K562 (cell line): ENCODE measurements around the gene SUCNR1. TPM values are rescaled to one million over a fixed set of nuclear protein-coding genes. Genes with fewer than 3 reads are reported as not detected.

ENCODE experiments used
- ATAC-seq: fragments of 200-7000 bp; cut with Tn5 transposase; 3 replicates; pipeline ENCODE4 v1.9.1; 2020; ENCODE audit warnings: moderate library complexity
- BruUV-seq: library from RNA; stranded (reverse); fragments of 400-500 nt; replicated peaks from 2 replicates; lab custom pipeline; 2021; lab: Mats Ljungman, UMichigan
- CTCF ChIA-PET: fragments of 300-600 bp; formaldehyde crosslinking; extraction: SDS; loops from one replicate; lab custom pipeline; 2021; ENCODE audit warnings: low intra/inter-chr PET ratio; lab: Yijun Ruan, JAX
- POLR2A ChIA-PET: fragments of 300-600, 350-650 bp; sonication (Branson Sonifier 250); formaldehyde crosslinking; extraction: SDS; loops from one replicate; lab custom pipeline; 2021; ENCODE audit warnings: antibody characterized with exemption, inconsistent platforms; lab: Yijun Ruan, JAX
- DNase-seq, 4 experiments: peaks; one replicate each; pipeline versions ENCODE4 v3.0.0 to v3.0.0-alpha.2; 2011 to 2018; ENCODE audit warnings: low spot score in 3 of 4, mixed read lengths in 3 of 4; ENCODE audit errors: extremely low read depth in 1 of 4
- FAIRE-seq: peaks from 2 replicates; lab custom pipeline; 2011; peaks lifted over from hg19 to GRCh38; lab: Jason Lieb, UNC
- H2AFZ ChIP-seq: 2 replicates; pipeline ENCODE4 v1.6.0; 2011; ENCODE audit warnings: low read depth, low read length, control low read depth, inconsistent platforms
- H3K27ac ChIP-seq: fragments of 200-600 bp; 3 replicates; pipeline ENCODE4 v1.8.0; 2011; ENCODE audit warnings: low read depth, mild to moderate bottlenecking, control low read depth, inconsistent platforms, low read length, moderate library complexity, mixed read lengths; ENCODE audit errors: extremely low read depth
- H3K27me3 ChIP-seq, 2 experiments: fragments of 300-600 bp in 1 of 2; 2 replicates in 1 of 2; 3 replicates in 1 of 2; pipeline versions ENCODE4 v1.6.0 to v1.8.0; 2011; ENCODE audit warnings: inconsistent platforms in 2 of 2, low read length in 2 of 2, mild to moderate bottlenecking in 1 of 2, mixed read lengths in 1 of 2, moderate library complexity in 1 of 2; ENCODE audit not compliant: control insufficient read depth in 2 of 2, insufficient read depth in 2 of 2
- H3K36me3 ChIP-seq: fragments of 300-600 bp; 3 replicates; pipeline ENCODE4 v1.8.0; 2011; ENCODE audit warnings: mild to moderate bottlenecking, low read length, inconsistent platforms; ENCODE audit not compliant: control insufficient read depth, insufficient read depth
- H3K4me1 ChIP-seq, 2 experiments: fragments of 200-600 bp in 1 of 2; replicated peaks in 1 of 2; 2 replicates in 1 of 2; 3 replicates in 1 of 2; pipeline versions ENCODE4 v1.5.1 to v1.8.0; 2011; ENCODE audit warnings: inconsistent platforms in 2 of 2, low read length in 2 of 2, mild to moderate bottlenecking in 1 of 2, mixed read lengths in 1 of 2, moderate library complexity in 1 of 2; ENCODE audit not compliant: control insufficient read depth in 2 of 2, insufficient read depth in 2 of 2
- H3K4me2 ChIP-seq: 2 replicates; pipeline ENCODE4 v1.6.1; 2011; ENCODE audit warnings: low read length, control low read depth, inconsistent platforms, mixed read lengths; ENCODE audit not compliant: insufficient read depth
- H3K4me3 ChIP-seq: fragments of 200-600 bp; sonication (generic), shearing (Covaris generic); 2 replicates; pipeline ENCODE4 v1.5.1; 2016; ENCODE audit warnings: control low read depth, inconsistent platforms
- H3K79me2 ChIP-seq: fragments of 200-600 bp; 3 replicates; pipeline ENCODE4 v1.8.0; 2011; ENCODE audit warnings: low read length, inconsistent platforms; ENCODE audit not compliant: control insufficient read depth, insufficient read depth
- H3K9ac ChIP-seq, 2 experiments: 2 replicates each; pipeline versions ENCODE4 v1.6.0 to v1.6.1; 2011; ENCODE audit warnings: low read depth in 2 of 2, low read length in 2 of 2, control low read depth in 1 of 2, inconsistent platforms in 1 of 2, mild to moderate bottlenecking in 1 of 2, mixed read lengths in 1 of 2; ENCODE audit not compliant: insufficient read depth in 1 of 2
- H3K9me1 ChIP-seq: one replicate; pipeline ENCODE4 v1.6.0; 2011; ENCODE audit warnings: inconsistent platforms, mild to moderate bottlenecking, low read length, moderate library complexity; ENCODE audit not compliant: control insufficient read depth, insufficient read depth
- H3K9me3 ChIP-seq: replicated peaks from 2 replicates; pipeline ENCODE4 v1.5.1; 2011; ENCODE audit warnings: low read depth, low read length, inconsistent platforms; ENCODE audit not compliant: control insufficient read depth, insufficient read depth
- H4K20me1 ChIP-seq: replicated peaks from 2 replicates; pipeline ENCODE4 v1.6.1; 2011; ENCODE audit warnings: low read length, inconsistent platforms, mixed read lengths; ENCODE audit not compliant: control insufficient read depth, insufficient read depth
- CHD1 ChIP-seq: fragments of 200-600 bp; sonication (generic); IDR thresholded peaks from one replicate; pipeline ENCODE4 v1.6.1; 2012; ENCODE audit warnings: mild to moderate bottlenecking, moderate library complexity, low read length, inconsistent platforms
- ID3 ChIP-seq, 2 experiments: fragments of 250-450 bp in 1 of 2; fragments of 450-650 bp in 1 of 2; sonication (Bioruptor Pico) in 1 of 2; IDR thresholded peaks; 2 replicates each; pipeline versions ENCODE4 v1.6.1 to v1.8.0; 2016 to 2021; ENCODE audit warnings: mild to moderate bottlenecking in 2 of 2, moderate library complexity in 2 of 2, missing compliant biosample characterization in 1 of 2, missing genetic modification characterization in 1 of 2
- KAT2B ChIP-seq: IDR thresholded peaks from one replicate; pipeline ENCODE4 v1.6.1; 2012; ENCODE audit warnings: low read depth, mild to moderate bottlenecking, control low read depth, inconsistent platforms, low read length, moderate library complexity
- KLF10 ChIP-seq: fragments of 250-450 bp; sonication (Bioruptor Pico); IDR thresholded peaks from 2 replicates; pipeline ENCODE4 v1.6.1; 2021; ENCODE audit warnings: matching md5 sums
- PKNOX1 ChIP-seq: fragments of 450-650 bp; IDR thresholded peaks from 2 replicates; pipeline ENCODE4 v1.6.1; 2016
- SMAD2 ChIP-seq: fragments of 150-350 bp; IDR thresholded peaks from 2 replicates; pipeline ENCODE4 v1.6.1; 2014; ENCODE audit warnings: low read depth, mild to moderate bottlenecking, low read length
- TARDBP ChIP-seq: fragments of 450-650 bp; IDR thresholded peaks from 2 replicates; pipeline ENCODE4 v1.6.1; 2016
- TBL1XR1 ChIP-seq, 2 experiments: IDR thresholded peaks; 2 replicates each; pipeline ENCODE4 v1.6.1; 2012; ENCODE audit warnings: improper control_type of control experiment in 2 of 2, low read length in 2 of 2, mild to moderate bottlenecking in 1 of 2
- TEAD2 ChIP-seq: fragments of 450-650 bp; IDR thresholded peaks from 2 replicates; pipeline ENCODE4 v1.6.1; 2016; ENCODE audit warnings: missing genetic modification characterization, control low read depth, missing compliant biosample characterization
- WHSC1 ChIP-seq: IDR thresholded peaks from one replicate; pipeline ENCODE4 v1.6.1; 2012; ENCODE audit warnings: low read length, control low read depth, inconsistent platforms
- ZNF12 ChIP-seq: sonication (generic); formaldehyde crosslinking; IDR thresholded peaks from 2 replicates; pipeline ENCODE4 v1.4.0; 2020; ENCODE audit warnings: mild to moderate bottlenecking, missing genetic modification reagents
- ZNF133 ChIP-seq: fragments of 250-450 bp; sonication (Bioruptor Pico); IDR thresholded peaks from 2 replicates; pipeline ENCODE4 v1.4.0; 2020; ENCODE audit warnings: mild to moderate bottlenecking
- WGBS: fragments of 100-300 bp; shearing (Covaris generic); methylation state at CpG from one replicate; pipeline ENCODE4 v1.1.6; 2016; ENCODE audit warnings: low coverage, mixed read lengths; ENCODE audit not compliant: insufficient coverage; ENCODE audit errors: missing lambda C conversion rate; 5-methylcytosine and 5-hydroxymethylcytosine counted together
- in situ Hi-C: fragments of 300-500 bp; cut with MboI; formaldehyde crosslinking; loops from 4 replicates; pipeline ENCODE4 v1.15.0; 2018; ENCODE audit warnings: inconsistent platforms, mixed read lengths
- intact Hi-C: fragments of 100-400 bp; cut with micrococcal nuclease; formaldehyde crosslinking; loops from 2 replicates; pipeline ENCODE4 v1.14.2; 2022
- polyA plus RNA-seq, 8 experiments: library from polyadenylated mRNA; depleted of rRNA in 4 of 8; stranded (reverse) in 5 of 8; unstranded in 3 of 8; fragments of >200 nt; fragmentation: Nextera tagmentation in 2 of 8; fragmentation: Illumina TruSeq in 1 of 8; extraction: Ambion mirVana in 2 of 8; extraction: Trizol in 1 of 8; gene quantifications; 2 replicates each; pipeline versions ENCODE4 v1.2.1 to v1.2.3, GENCODE V29; 2011 to 2014; ENCODE audit warnings: inconsistent platforms in 1 of 8, missing spikeins in 1 of 8
- total RNA-seq, 7 experiments: library from RNA; depleted of rRNA in 6 of 7; stranded (reverse); fragments of >200 nt in 6 of 7; fragmentation: Illumina TruSeq in 2 of 7; extraction: Trizol in 2 of 7; gene quantifications; 2 replicates each; pipeline versions ENCODE4 v1.2.1 to v1.2.3, GENCODE V29; 2011 to 2021; ENCODE audit warnings: low replicate concordance in 1 of 7
- TF ChIP-seq, protein P1 (sequence below): fragments of 450-650 bp; formaldehyde crosslinking; IDR thresholded peaks from 2 replicates; pipeline ENCODE4 v1.4.0; 2020; ENCODE audit warnings: mild to moderate bottlenecking, mixed read lengths
- TF ChIP-seq, protein P2 (sequence below): sonication (generic); formaldehyde crosslinking; IDR thresholded peaks from 2 replicates; pipeline ENCODE4 v1.8.0; 2022; ENCODE audit warnings: missing genetic modification reagents, mild to moderate bottlenecking, moderate library complexity, borderline replicate concordance
- TF ChIP-seq, protein P3 (sequence below): fragments of 250-450 bp; sonication (Bioruptor Pico); IDR thresholded peaks from 2 replicates; pipeline ENCODE4 v1.8.0; 2022; ENCODE audit warnings: moderate library complexity, mild to moderate bottlenecking, inconsistent platforms
- TF ChIP-seq, protein P4 (sequence below), 2 experiments: fragments of 450-650 bp in 1 of 2; sonication (generic) in 1 of 2; formaldehyde crosslinking in 1 of 2; IDR thresholded peaks in 1 of 2; conservative IDR thresholded peaks in 1 of 2; 2 replicates each; pipeline versions ENCODE4 v1.6.1 to v1.8.1; 2016 to 2023; ENCODE audit warnings: mild to moderate bottlenecking in 2 of 2, moderate library complexity in 2 of 2, inconsistent platforms in 1 of 2, missing genetic modification reagents in 1 of 2

SUCNR1 gene
- total and polyA plus RNA-seq, 9 of the 15 experiments (the other 6 are each of a cell fraction or from before 2014, with no cell fraction given) = 0.04 to 0.54 (median 0.13) TPM

DNA sequence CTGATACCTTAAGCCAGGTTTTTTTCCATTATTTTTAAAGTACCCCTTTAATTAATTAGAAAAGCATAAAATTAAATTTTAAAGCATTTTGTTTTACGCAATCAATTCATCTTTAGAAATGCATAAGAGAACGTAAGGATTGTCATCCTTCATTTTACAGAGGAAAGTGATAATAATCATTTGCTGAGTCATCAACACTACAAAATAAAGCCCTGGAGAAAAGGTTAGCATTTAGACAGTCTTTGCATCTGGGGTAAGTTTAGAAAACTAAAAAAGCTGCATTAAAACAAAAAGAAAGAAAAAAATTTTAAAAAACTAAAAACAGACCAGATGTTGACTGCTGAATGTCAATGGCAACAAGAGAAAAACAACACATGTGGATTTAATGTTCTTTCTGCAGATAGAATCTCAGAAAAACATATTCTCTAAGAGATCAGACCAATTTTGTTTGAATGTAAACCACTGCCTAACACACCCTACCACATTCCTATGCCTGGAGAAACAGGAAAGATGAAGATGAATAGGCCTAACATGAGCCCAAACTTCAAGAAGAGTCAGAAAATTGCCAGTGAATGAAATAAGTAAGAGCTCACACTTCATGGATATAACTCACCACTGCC is 59.9 kb downstream of the SUCNR1 start:
- peak overlapping the region; percentile 18; the same call in 1 of the 2 replicates for H2AFZ ChIP-seq
- TF ChIP-seq WHSC1 (no peak), TARDBP (no peak), SMAD2 (no peak), TBL1XR1 (IDR thresholded peaks at IDR 0.05; ENCODE audit: low read length in 2 of 2) (no peak), ZNF12 (no peak), ZNF133 (CRISPR knock-in tag) (no peak), ID3 (CRISPR knock-in tag; IDR thresholded peaks at IDR 0.05) (no peak), ID3 (tag; IDR thresholded peaks at IDR 0.05) (no peak), TEAD2 (tag) (no peak), PKNOX1 (peak; percentile 18; the same call in 1 of the 2 replicates), KAT2B (no peak), KLF10 (CRISPR knock-in tag) (no peak), CHD1 (no peak)
- TF ChIP-seq, protein P1, sequence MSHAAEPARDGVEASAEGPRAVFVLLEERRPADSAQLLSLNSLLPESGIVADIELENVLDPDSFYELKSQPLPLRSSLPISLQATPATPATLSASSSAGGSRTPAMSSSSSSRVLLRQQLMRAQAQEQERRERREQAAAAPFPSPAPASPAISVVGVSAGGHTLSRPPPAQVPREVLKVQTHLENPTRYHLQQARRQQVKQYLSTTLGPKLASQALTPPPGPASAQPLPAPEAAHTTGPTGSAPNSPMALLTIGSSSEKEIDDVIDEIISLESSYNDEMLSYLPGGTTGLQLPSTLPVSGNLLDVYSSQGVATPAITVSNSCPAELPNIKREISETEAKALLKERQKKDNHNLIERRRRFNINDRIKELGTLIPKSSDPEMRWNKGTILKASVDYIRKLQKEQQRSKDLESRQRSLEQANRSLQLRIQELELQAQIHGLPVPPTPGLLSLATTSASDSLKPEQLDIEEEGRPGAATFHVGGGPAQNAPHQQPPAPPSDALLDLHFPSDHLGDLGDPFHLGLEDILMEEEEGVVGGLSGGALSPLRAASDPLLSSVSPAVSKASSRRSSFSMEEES (CRISPR knock-in tag) = no peak
- TF ChIP-seq, protein P2, sequence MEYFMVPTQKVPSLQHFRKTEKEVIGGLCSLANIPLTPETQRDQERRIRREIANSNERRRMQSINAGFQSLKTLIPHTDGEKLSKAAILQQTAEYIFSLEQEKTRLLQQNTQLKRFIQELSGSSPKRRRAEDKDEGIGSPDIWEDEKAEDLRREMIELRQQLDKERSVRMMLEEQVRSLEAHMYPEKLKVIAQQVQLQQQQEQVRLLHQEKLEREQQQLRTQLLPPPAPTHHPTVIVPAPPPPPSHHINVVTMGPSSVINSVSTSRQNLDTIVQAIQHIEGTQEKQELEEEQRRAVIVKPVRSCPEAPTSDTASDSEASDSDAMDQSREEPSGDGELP = no peak
- TF ChIP-seq, protein P3, sequence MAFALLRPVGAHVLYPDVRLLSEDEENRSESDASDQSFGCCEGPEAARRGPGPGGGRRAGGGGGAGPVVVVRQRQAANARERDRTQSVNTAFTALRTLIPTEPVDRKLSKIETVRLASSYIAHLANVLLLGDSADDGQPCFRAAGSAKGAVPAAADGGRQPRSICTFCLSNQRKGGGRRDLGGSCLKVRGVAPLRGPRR (CRISPR knock-in tag) = no peak
- TF ChIP-seq, protein P4, sequence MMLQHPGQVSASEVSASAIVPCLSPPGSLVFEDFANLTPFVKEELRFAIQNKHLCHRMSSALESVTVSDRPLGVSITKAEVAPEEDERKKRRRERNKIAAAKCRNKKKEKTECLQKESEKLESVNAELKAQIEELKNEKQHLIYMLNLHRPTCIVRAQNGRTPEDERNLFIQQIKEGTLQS (IDR thresholded peaks at IDR 0.05) = peak; percentile 55; the same call in 1 of the 2 replicates
- TF ChIP-seq, protein P4 (CRISPR knock-in tag; conservative IDR thresholded peaks at IDR 0.05) = no peak

More for the DNA sequence above, 59.9 kb downstream of the SUCNR1 start:
- peaks cover 0 to 9% of the 10 kb centered on the region in 2 experiments; a peak in 2 of 5 replicates for H3K4me1 ChIP-seq
- no peaks in the 10 kb centered on the region for H3K9me1 ChIP-seq
- H3K9ac ChIP-seq = no peak overlapping the region
- peak; percentile 66; the same call in 2 of the 3 replicates for ATAC-seq
- no peaks in the 10 kb centered on the region for H3K27me3 ChIP-seq
- FAIRE-seq = no peak
- no peak for DNase-seq
- H3K36me3 ChIP-seq = no peaks in the 10 kb centered on the region
- POLR2A ChIA-PET = interaction anchor here (0.6 kb wide), 1 partner anchor 25 kb away, joined by 3 read pairs; no protein-coding TSS in a partner anchor
- WGBS = 6% methylated on average over 2 of the region's 2 CpGs
- CTCF ChIA-PET = no interaction called here
- intact Hi-C loops (loop anchor here (5.0 kb wide), 1 partner anchor 539 kb away; no protein-coding TSS in a partner anchor), in situ Hi-C loops (no loop called here)
- H3K9me3 ChIP-seq = no peaks in the 10 kb centered on the region
- no TSS peak for BruUV-seq
- peak overlapping the region; percentile 40; the same call in 1 of the 3 replicates for H3K27ac ChIP-seq
- no peaks in the 10 kb centered on the region for H4K20me1 ChIP-seq
- no peaks in the 10 kb centered on the region for H3K79me2 ChIP-seq
- H3K4me2 ChIP-seq = no peak overlapping the region
- no peak overlapping the region for H3K4me3 ChIP-seq
